22Rv1 (cell line): ENCODE measurements around the gene FLCN.

Experiments
- ZFX ChIP-seq: fragments of 450-650 bp; IDR thresholded peaks from 2 replicates; pipeline ENCODE4 v1.6.1; 2017; ENCODE audit warnings: antibody characterized with exemption, borderline replicate concordance
- TF ChIP-seq, protein P1 (sequence below): fragments of 450-650 bp; IDR thresholded peaks from 2 replicates; pipeline ENCODE4 v1.5.1; 2017; ENCODE audit warnings: mild to moderate bottlenecking

DNA sequence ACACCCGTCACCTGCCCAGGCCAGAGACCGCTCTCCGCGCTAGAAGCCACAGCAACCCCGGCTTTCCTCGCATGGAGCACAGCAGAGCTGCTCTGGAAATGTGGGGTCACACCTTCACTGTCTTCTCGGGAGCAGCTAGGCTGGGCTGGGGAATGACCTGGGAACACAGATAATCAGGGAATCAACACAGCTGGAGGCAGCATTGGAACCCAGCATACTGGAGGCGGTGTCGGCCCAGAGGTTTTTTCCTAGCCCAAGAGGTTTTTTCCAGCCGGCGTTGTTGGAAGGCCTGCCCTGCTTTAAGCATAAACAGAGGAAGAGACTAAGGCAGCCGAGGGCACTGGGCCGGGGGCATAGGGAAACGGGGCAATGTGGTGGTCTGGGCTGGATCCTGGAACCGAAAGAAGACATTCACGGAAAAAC is 30.0 kb downstream of the FLCN start:
- TF ChIP-seq, protein P1, sequence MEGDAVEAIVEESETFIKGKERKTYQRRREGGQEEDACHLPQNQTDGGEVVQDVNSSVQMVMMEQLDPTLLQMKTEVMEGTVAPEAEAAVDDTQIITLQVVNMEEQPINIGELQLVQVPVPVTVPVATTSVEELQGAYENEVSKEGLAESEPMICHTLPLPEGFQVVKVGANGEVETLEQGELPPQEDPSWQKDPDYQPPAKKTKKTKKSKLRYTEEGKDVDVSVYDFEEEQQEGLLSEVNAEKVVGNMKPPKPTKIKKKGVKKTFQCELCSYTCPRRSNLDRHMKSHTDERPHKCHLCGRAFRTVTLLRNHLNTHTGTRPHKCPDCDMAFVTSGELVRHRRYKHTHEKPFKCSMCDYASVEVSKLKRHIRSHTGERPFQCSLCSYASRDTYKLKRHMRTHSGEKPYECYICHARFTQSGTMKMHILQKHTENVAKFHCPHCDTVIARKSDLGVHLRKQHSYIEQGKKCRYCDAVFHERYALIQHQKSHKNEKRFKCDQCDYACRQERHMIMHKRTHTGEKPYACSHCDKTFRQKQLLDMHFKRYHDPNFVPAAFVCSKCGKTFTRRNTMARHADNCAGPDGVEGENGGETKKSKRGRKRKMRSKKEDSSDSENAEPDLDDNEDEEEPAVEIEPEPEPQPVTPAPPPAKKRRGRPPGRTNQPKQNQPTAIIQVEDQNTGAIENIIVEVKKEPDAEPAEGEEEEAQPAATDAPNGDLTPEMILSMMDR = no peak
- no peak for TF ChIP-seq ZFX
